GM19035 (cell line): ENCODE measurements around the gene KLK5.

ENCODE experiments used
- ATAC-seq: cut with Tn5 transposase; IDR thresholded peaks from one replicate; pipeline ENCODE4 v1.9.1; 2021; ENCODE audit not compliant: unreplicated experiment

The KLK5 gene

GRCh38 chr19:50894478-50895356 lies 58.1 kb downstream of the KLK5 start:
- no peak for ATAC-seq
